HFFc6 (cell line): Measurements from ENCODE around the gene SMAD3. TPM values are rescaled to one million over a fixed set of nuclear protein-coding genes. Genes with fewer than 3 reads are reported as not detected.

Source experiments
- DNase-seq: peaks from one replicate; pipeline ENCODE4 v3.0.0-alpha.2; 2018
- H3K27ac Mint-ChIP-seq: 2 replicates; pipeline ENCODE4 v1.8.0; 2020; ENCODE audit warnings: mild to moderate bottlenecking, mixed read lengths
- H3K27me3 Mint-ChIP-seq: 2 replicates; pipeline ENCODE4 v1.8.0; 2021; ENCODE audit warnings: mild to moderate bottlenecking, moderate library complexity, mixed read lengths; ENCODE audit not compliant: insufficient read depth
- H3K36me3 Mint-ChIP-seq: 2 replicates; pipeline ENCODE4 v1.8.0; 2021; ENCODE audit warnings: low read depth, mixed read lengths
- H3K4me1 Mint-ChIP-seq: 2 replicates; pipeline ENCODE4 v1.8.0; 2020; ENCODE audit warnings: low read depth, mixed read lengths
- H3K4me3 Mint-ChIP-seq: 2 replicates; pipeline ENCODE4 v1.8.0; 2020; ENCODE audit warnings: mild to moderate bottlenecking, moderate library complexity, mixed read lengths
- H3K9me3 Mint-ChIP-seq: 2 replicates; pipeline ENCODE4 v1.8.0; 2020; ENCODE audit warnings: mild to moderate bottlenecking, mixed read lengths
- CTCF ChIP-seq: fragments of 200-600 bp; sonication (generic); IDR thresholded peaks from 2 replicates; pipeline ENCODE4 v1.5.0; 2021; ENCODE audit warnings: antibody characterized with exemption, mild to moderate bottlenecking
- total RNA-seq, 6 experiments: library from RNA; stranded (reverse); fragmentation: NEBNext Ultra II Directional; extraction: Animal tissue kit (Norgen Biotek cat#: 25700); gene quantifications; 2 replicates in 1 of 6; 3 replicates in 5 of 6; pipeline ENCODE4 v1.2.3, GENCODE V29; 2021

Gene SMAD3
- total RNA-seq, 6 experiments from 2014 or later: 54.3 to 132 (median 118) TPM

- H3K27ac Mint-ChIP-seq: peak overlapping the region; percentile 90
- peak; percentile 96 for DNase-seq
- peaks cover 59% of the 10 kb centered on the region for H3K36me3 Mint-ChIP-seq
- peak overlapping the region; percentile 65 for H3K4me3 Mint-ChIP-seq
- no peaks in the 10 kb centered on the region for H3K9me3 Mint-ChIP-seq
- H3K4me1 Mint-ChIP-seq: peaks cover 85% of the 10 kb centered on the region
- no peak for TF ChIP-seq CTCF
- peaks cover 42% of the 10 kb centered on the region for H3K27me3 Mint-ChIP-seq
These were observed 113.3 kb downstream of the SMAD3 start for GRCh38 chr15:67178569-67179210.

GRCh38 chr15:67179411-67179995, 114.1 kb downstream of the SMAD3 start:
- Mint-ChIP-seq H3K27me3 (peaks cover 40% of the 10 kb centered on the region), H3K4me3 (peak overlapping the region; percentile 16), H3K27ac (peak overlapping the region; percentile 90), H3K4me1 (peaks cover 84% of the 10 kb centered on the region), H3K36me3 (peaks cover 58% of the 10 kb centered on the region), H3K9me3 (no peaks in the 10 kb centered on the region)
- no peak for DNase-seq
- no peak for TF ChIP-seq CTCF

GRCh38 chr15:67180035-67180434, 114.6 kb downstream of the SMAD3 start:
- Mint-ChIP-seq H3K36me3 (peaks cover 57% of the 10 kb centered on the region), H3K9me3 (no peaks in the 10 kb centered on the region), H3K27ac (peak overlapping the region; percentile 90; the same call in 1 of the 2 replicates), H3K27me3 (peaks cover 42% of the 10 kb centered on the region), H3K4me1 (peaks cover 84% of the 10 kb centered on the region), H3K4me3 (peak overlapping the region; percentile 16)
- no peak for TF ChIP-seq CTCF
- DNase-seq: no peak

GRCh38 chr15:67180514-67181191, 115.3 kb downstream of the SMAD3 start:
- no peaks in the 10 kb centered on the region for H3K9me3 Mint-ChIP-seq
- peak; percentile 54 for TF ChIP-seq CTCF
- peaks cover 84% of the 10 kb centered on the region for H3K4me1 Mint-ChIP-seq
- peaks cover 48% of the 10 kb centered on the region for H3K27me3 Mint-ChIP-seq
- H3K4me3 Mint-ChIP-seq: no peak overlapping the region
- peaks cover 58% of the 10 kb centered on the region for H3K36me3 Mint-ChIP-seq
- H3K27ac Mint-ChIP-seq: no peak overlapping the region; the same call in 1 of the 2 replicates
- no peak for DNase-seq

- Mint-ChIP-seq H3K9me3 (no peaks in the 10 kb centered on the region), H3K27ac (no peak overlapping the region), H3K27me3 (peaks cover 49% of the 10 kb centered on the region), H3K4me3 (no peak overlapping the region), H3K36me3 (peaks cover 58% of the 10 kb centered on the region), H3K4me1 (peaks cover 84% of the 10 kb centered on the region)
- TF ChIP-seq CTCF: peak; percentile 23; the same call in 1 of the 2 replicates
- no peak for DNase-seq
These were observed 115.8 kb downstream of the SMAD3 start for GRCh38 chr15:67181221-67181639.
